ENCODE measurements around the gene MSL3B.

Gene MSL3B

GRCh38 chr2:233831861-233832260 lies 36.3 kb downstream of the MSL3B start:
- FAIRE-seq: no peak

DNA sequence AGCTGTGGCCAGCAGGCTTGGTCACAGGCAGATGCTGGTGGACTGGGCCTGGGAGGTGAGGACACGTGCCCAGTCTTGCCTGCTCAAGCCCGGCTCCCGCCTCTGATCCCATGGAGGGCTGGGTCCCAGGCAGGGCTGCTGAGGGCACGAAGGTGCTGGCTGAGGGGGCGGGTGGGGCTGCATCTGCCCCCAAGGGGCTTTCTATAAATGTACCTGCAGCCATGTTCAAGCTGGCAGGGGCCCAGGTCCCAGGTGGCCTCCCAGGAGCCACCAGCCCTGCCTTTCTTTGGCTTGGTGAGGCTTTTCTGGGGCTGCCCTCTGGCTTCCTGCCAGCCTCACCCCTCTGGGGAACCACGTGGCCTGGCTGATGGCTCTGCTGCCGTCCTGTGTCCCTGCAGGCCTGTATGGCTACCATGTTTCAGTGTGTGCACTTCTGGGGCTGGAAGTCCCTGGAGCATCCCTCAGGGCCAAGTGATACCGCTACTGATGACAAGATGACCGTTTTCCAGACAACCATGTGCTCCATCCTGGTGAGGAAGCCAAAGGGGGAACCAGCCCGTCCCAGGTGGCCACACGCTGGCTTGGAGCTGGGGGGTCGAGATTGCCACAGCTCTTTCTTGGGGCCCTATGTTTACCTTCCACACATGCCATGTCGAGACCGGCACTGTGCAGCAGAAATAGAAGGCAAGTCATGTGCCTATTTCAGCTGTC lies 37.0 kb downstream of the MSL3B start:
- FAIRE-seq: no peak

GRCh38 chr2:233830111-233830802 lies 37.9 kb downstream of the MSL3B start:
- no peak for FAIRE-seq

- no peak for FAIRE-seq
Measured at GRCh38 chr2:233829193-233830110, 38.7 kb downstream of the MSL3B start.

GRCh38 chr2:233828546-233829192 lies 39.5 kb downstream of the MSL3B start:
- no peak for FAIRE-seq

DNA sequence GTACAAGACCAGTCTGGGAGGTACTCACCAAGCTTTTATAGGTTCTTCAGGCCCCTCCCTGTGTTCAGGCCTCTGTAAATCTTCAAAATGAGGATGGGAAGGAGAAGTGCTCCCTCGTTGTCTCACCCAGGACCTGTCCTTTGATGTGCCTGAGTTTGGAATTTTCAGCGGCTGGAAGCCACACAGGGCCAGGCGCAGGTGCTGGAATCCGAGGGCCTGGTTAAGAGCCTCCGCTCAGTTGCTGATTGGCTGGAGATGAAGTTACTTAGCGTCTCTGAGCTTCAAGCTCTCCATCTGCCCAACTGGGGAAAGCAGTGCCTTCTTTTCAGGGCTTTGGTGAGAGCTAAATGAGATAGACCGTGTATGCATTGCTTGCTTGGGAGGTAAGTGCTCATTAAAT lies 43.8 kb downstream of the MSL3B start:
- FAIRE-seq: no peak

GRCh38 chr2:233823731-233824121 lies 44.5 kb downstream of the MSL3B start:
- no peak for FAIRE-seq

GRCh38 chr2:233822781-233823730 lies 45.1 kb downstream of the MSL3B start:
- FAIRE-seq: no peak

- no peak for FAIRE-seq
Measured at GRCh38 chr2:233822101-233822771, 46.0 kb downstream of the MSL3B start.

DNA sequence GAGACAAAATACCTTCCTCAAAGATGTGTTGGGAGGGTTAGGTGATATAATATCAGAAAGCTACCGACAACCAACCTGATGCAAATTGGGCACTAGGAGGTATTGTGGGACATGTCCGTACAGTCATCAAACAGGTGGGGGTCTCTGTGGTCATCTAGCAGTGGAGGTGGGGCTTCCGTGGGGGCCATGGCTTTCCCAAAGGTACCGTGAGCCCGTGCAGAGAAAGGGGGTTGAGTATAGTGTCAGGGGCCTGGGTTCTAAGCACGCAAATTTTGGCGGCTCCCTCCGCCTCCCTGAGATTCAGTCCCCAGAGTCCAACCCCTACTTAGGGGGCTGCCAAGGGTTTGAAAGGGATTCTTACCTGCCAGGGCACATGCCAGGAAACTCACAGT lies 46.5 kb downstream of the MSL3B start:
- no peak for FAIRE-seq

- no peak for FAIRE-seq
Measured at GRCh38 chr2:233821196-233821595, 47.0 kb downstream of the MSL3B start.

- FAIRE-seq: no peak
Measured at GRCh38 chr2:233820774-233821105, 47.4 kb downstream of the MSL3B start.

- FAIRE-seq: no peak
Measured at GRCh38 chr2:233819884-233820773, 48.1 kb downstream of the MSL3B start.

GRCh38 chr2:233818639-233819621 lies 49.3 kb downstream of the MSL3B start:
- FAIRE-seq: no peak

GRCh38 chr2:233817995-233818638 lies 50.1 kb downstream of the MSL3B start:
- no peak for FAIRE-seq

GRCh38 chr2:233817361-233817911 lies 50.8 kb downstream of the MSL3B start:
- no peak for FAIRE-seq

- no peak for FAIRE-seq
Measured at GRCh38 chr2:233816771-233817170, 51.4 kb downstream of the MSL3B start.

DNA sequence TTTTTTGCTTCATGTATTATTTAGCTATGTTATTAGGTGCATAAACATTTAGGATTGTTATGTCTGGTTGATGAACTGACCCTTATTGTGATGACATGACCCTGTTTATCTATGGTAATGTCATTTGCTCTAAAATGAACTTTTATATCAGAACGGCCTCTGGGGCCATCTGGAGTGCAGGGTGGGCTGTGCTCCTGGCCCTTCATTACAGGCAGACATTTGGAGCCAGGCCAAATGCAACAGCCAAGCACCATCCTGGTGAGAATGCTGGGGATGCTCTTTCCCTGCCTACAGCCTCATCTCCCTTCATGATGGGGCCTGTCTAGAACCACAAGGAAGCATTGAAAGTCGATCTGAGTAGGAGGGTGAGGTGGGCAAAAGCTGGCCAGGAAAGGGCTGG lies 51.9 kb downstream of the MSL3B start:
- no peak for FAIRE-seq

All from A204.1 (cell line).